ENCODE data around the gene CABP7.

DNA sequence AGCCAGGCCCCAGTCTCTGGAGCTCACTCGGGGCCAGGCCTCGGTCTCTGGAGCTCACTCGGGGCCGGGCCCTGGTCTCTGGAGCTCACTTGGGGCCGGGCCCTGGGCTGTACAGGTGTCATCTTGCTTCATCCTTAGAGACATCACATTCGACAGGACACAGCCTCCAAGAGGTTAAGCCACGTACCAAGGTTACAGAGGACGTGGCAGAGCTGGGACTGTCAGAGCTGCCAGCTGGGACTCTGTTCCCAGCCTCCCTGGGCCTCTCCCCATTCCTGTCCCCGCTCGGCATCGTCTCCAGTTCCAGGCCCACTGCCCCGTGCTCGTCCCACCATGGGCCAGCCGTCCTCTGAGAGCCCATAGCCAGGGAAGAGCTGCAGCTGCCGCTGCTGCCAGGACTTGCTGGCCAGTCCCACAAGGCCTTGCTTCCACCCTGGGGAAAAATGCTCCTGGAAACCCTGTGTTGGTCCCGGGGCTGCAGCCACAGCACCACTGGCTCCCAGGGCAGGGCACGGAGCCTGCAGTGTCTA, 19.6 kb downstream of the CABP7 start:
- TF ChIP-seq, protein P1, sequence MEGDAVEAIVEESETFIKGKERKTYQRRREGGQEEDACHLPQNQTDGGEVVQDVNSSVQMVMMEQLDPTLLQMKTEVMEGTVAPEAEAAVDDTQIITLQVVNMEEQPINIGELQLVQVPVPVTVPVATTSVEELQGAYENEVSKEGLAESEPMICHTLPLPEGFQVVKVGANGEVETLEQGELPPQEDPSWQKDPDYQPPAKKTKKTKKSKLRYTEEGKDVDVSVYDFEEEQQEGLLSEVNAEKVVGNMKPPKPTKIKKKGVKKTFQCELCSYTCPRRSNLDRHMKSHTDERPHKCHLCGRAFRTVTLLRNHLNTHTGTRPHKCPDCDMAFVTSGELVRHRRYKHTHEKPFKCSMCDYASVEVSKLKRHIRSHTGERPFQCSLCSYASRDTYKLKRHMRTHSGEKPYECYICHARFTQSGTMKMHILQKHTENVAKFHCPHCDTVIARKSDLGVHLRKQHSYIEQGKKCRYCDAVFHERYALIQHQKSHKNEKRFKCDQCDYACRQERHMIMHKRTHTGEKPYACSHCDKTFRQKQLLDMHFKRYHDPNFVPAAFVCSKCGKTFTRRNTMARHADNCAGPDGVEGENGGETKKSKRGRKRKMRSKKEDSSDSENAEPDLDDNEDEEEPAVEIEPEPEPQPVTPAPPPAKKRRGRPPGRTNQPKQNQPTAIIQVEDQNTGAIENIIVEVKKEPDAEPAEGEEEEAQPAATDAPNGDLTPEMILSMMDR (IDR thresholded peaks at IDR 0.05) = no peak
- TF ChIP-seq POLR2AphosphoS5 (IDR thresholded peaks at IDR 0.05) (no peak), POLR2A (IDR thresholded peaks at IDR 0.05) (no peak), EP300 (IDR thresholded peaks at IDR 0.05) (no peak)
